H9 (cell line): ENCODE results near the gene SSTR4. TPM values are rescaled to one million over a fixed set of nuclear protein-coding genes. Genes with fewer than 3 reads are reported as not detected.

Experiments used
- DNase-seq: peaks from one replicate; pipeline ENCODE4 v3.0.0-alpha.2; 2017
- H2AFZ ChIP-seq: one replicate; pipeline ENCODE4 v1.6.1; 2013; ENCODE audit warnings: mild to moderate bottlenecking, low read length, control low read depth, moderate library complexity
- H2AK5ac ChIP-seq: 2 replicates; pipeline ENCODE4 v1.6.1; 2013; ENCODE audit warnings: low read length, control low read depth, mixed read lengths; ENCODE audit not compliant: insufficient read length
- H2BK120ac ChIP-seq: one replicate; pipeline ENCODE4 v1.6.1; 2013; ENCODE audit warnings: low read depth, mild to moderate bottlenecking, low read length, control low read depth, inconsistent platforms; ENCODE audit not compliant: poor library complexity, severe bottlenecking
- H2BK12ac ChIP-seq: 2 replicates; pipeline ENCODE4 v1.6.1; 2013; ENCODE audit warnings: low read length, control low read depth, mixed read lengths, low read depth; ENCODE audit not compliant: insufficient read length
- H2BK15ac ChIP-seq: 2 replicates; pipeline ENCODE4 v1.6.1; 2013; ENCODE audit warnings: low read depth, low read length, control low read depth
- H2BK20ac ChIP-seq: one replicate; pipeline ENCODE4 v1.6.1; 2013; ENCODE audit warnings: low read depth, mild to moderate bottlenecking, low read length, control low read depth, inconsistent platforms; ENCODE audit not compliant: poor library complexity, severe bottlenecking
- H2BK5ac ChIP-seq: 2 replicates; pipeline ENCODE4 v1.6.1; 2013; ENCODE audit warnings: low read length, control low read depth, mixed read lengths; ENCODE audit not compliant: insufficient read length
- H3K14ac ChIP-seq: 2 replicates; pipeline ENCODE4 v1.6.1; 2013; ENCODE audit warnings: low read length, control low read depth; ENCODE audit not compliant: insufficient read depth
- H3K18ac ChIP-seq: 2 replicates; pipeline ENCODE4 v1.6.1; 2013; ENCODE audit warnings: low read depth, mild to moderate bottlenecking, mixed read lengths, low read length, control low read depth; ENCODE audit not compliant: insufficient read length
- H3K23ac ChIP-seq: 2 replicates; pipeline ENCODE4 v1.6.1; 2013; ENCODE audit warnings: low read length, control low read depth, mixed read lengths, low read depth; ENCODE audit not compliant: insufficient read length
- H3K23me2 ChIP-seq: 2 replicates; pipeline ENCODE4 v1.6.1; 2013; ENCODE audit warnings: low read depth, mild to moderate bottlenecking, mixed read lengths, low read length, control low read depth; ENCODE audit not compliant: insufficient read length, poor library complexity, severe bottlenecking
- H3K27ac ChIP-seq: 2 replicates; pipeline ENCODE4 v1.5.1; 2013; ENCODE audit warnings: low read length, control low read depth, mixed read lengths, low read depth; ENCODE audit not compliant: insufficient read length
- H3K27me3 ChIP-seq: 2 replicates; pipeline ENCODE4 v1.6.1; 2013; ENCODE audit warnings: low read length, control low read depth, inconsistent platforms; ENCODE audit not compliant: insufficient read depth
- H3K4ac ChIP-seq: 2 replicates; pipeline ENCODE4 v1.6.1; 2013; ENCODE audit warnings: low read depth, mild to moderate bottlenecking, control low read depth, inconsistent platforms, low read length, moderate library complexity
- H3K4me1 ChIP-seq: 2 replicates; pipeline ENCODE4 v1.6.1; 2013; ENCODE audit warnings: low read length, control low read depth, inconsistent platforms; ENCODE audit not compliant: insufficient read depth
- H3K4me2 ChIP-seq: 2 replicates; pipeline ENCODE4 v1.6.1; 2013; ENCODE audit warnings: low read length, control low read depth, mixed read lengths; ENCODE audit not compliant: insufficient read length, insufficient read depth
- H3K56ac ChIP-seq: 2 replicates; pipeline ENCODE4 v1.6.1; 2013; ENCODE audit warnings: low read depth, mild to moderate bottlenecking, mixed read lengths, low read length, control low read depth; ENCODE audit not compliant: insufficient read length
- H3K79me1 ChIP-seq: 2 replicates; pipeline ENCODE4 v1.6.1; 2013; ENCODE audit warnings: low read depth, mild to moderate bottlenecking, moderate library complexity, low read length, control low read depth, inconsistent platforms; ENCODE audit not compliant: insufficient read depth, poor library complexity, severe bottlenecking
- H3K79me2 ChIP-seq: 2 replicates; pipeline ENCODE4 v1.6.1; 2013; ENCODE audit warnings: low read length, control low read depth, inconsistent platforms; ENCODE audit not compliant: insufficient read depth
- H3K9ac ChIP-seq: 2 replicates; pipeline ENCODE4 v1.6.1; 2013; ENCODE audit warnings: low read length, control low read depth, mixed read lengths; ENCODE audit not compliant: insufficient read length; ENCODE audit errors: extremely low read depth
- H3K9me3 ChIP-seq: one replicate; pipeline ENCODE4 v1.6.1; 2013; ENCODE audit warnings: low read depth, low read length, inconsistent platforms; ENCODE audit not compliant: control insufficient read depth
- H3T11ph ChIP-seq: one replicate; pipeline ENCODE4 v1.6.1; 2013; ENCODE audit warnings: mild to moderate bottlenecking, low read length, control low read depth, inconsistent platforms
- H4K20me1 ChIP-seq: one replicate; pipeline ENCODE4 v1.6.1; 2013; ENCODE audit not compliant: control insufficient read depth, insufficient read length, insufficient read depth
- H4K5ac ChIP-seq: 2 replicates; pipeline ENCODE4 v1.6.1; 2013; ENCODE audit warnings: low read depth, mild to moderate bottlenecking, mixed read lengths, low read length, control low read depth; ENCODE audit not compliant: insufficient read length
- H4K8ac ChIP-seq: replicated peaks from 2 replicates; pipeline ENCODE4 v1.6.1; 2013; ENCODE audit warnings: low read length, control low read depth, mixed read lengths, low read depth; ENCODE audit not compliant: insufficient read length
- H4K91ac ChIP-seq: 2 replicates; pipeline ENCODE4 v1.6.1; 2013; ENCODE audit warnings: low read depth, mild to moderate bottlenecking, moderate library complexity, mixed read lengths, low read length, control low read depth; ENCODE audit not compliant: insufficient read length
- H3K27ac Mint-ChIP-seq, 3 experiments: 2 replicates in 2 of 3; 3 replicates in 1 of 3; pipeline ENCODE4 v1.8.0; 2020 to 2021; ENCODE audit warnings: mixed read lengths in 3 of 3, mild to moderate bottlenecking in 1 of 3, moderate library complexity in 1 of 3
- H3K27me3 Mint-ChIP-seq: 2 replicates; pipeline ENCODE4 v1.8.0; 2021; ENCODE audit warnings: low read depth, mild to moderate bottlenecking, moderate library complexity, mixed read lengths
- H3K36me3 Mint-ChIP-seq, 3 experiments: 2 replicates in 2 of 3; 3 replicates in 1 of 3; pipeline ENCODE4 v1.8.0; 2020 to 2021; ENCODE audit warnings: low read depth in 3 of 3, mixed read lengths in 3 of 3; ENCODE audit not compliant: insufficient read depth in 1 of 3
- H3K4me1 Mint-ChIP-seq, 2 experiments: 2 replicates each; pipeline ENCODE4 v1.8.0; 2020; ENCODE audit warnings: mixed read lengths in 2 of 2
- H3K4me3 Mint-ChIP-seq, 2 experiments: 2 replicates in 1 of 2; 3 replicates in 1 of 2; pipeline ENCODE4 v1.8.0; 2020 to 2021; ENCODE audit warnings: mild to moderate bottlenecking in 2 of 2, mixed read lengths in 2 of 2, moderate library complexity in 1 of 2
- H3K9me3 Mint-ChIP-seq, 2 experiments: 2 replicates in 1 of 2; 3 replicates in 1 of 2; pipeline ENCODE4 v1.8.0; 2020; ENCODE audit warnings: mild to moderate bottlenecking in 2 of 2, mixed read lengths in 2 of 2, moderate library complexity in 1 of 2
- CTCF ChIP-seq: fragments of 200-600 bp; sonication (generic); conservative IDR thresholded peaks from 3 replicates; pipeline ENCODE4 v1.8.0; 2021; ENCODE audit warnings: antibody characterized with exemption, mild to moderate bottlenecking
- WGBS: extraction: QIAGEN DNeasy Blood & Tissue Kit; methylation state at CpG from one replicate; pipeline ENCODE4 v1.1.7; 2013; ENCODE audit warnings: missing lambda C conversion rate, low lambda C conversion rate, mixed read lengths; ENCODE audit not compliant: insufficient read length; ENCODE audit errors: extremely low coverage; 5-methylcytosine and 5-hydroxymethylcytosine counted together
- total RNA-seq: library from RNA; stranded (reverse); gene quantifications from 2 replicates; pipeline ENCODE4 v1.2.1, GENCODE V29; 2021

The SSTR4 gene
- total RNA-seq, 1 experiment from 2014 or later = not detected

GRCh38 chr20:23037017-23037481, 1.9 kb downstream of the SSTR4 start:
- Histone ChIP-seq H2BK120ac (no peak overlapping the region), H3K9ac (no peak overlapping the region), H4K8ac (no peak overlapping the region), H3K27me3 (peaks cover 21% of the 10 kb centered on the region; the same call in 1 of the 2 replicates), H3T11ph (no peak overlapping the region), H3K79me2 (no peaks in the 10 kb centered on the region), H3K14ac (no peak overlapping the region; the same call in 1 of the 2 replicates), H3K4ac (no peak overlapping the region), H2BK20ac (no peak overlapping the region), H3K23ac (no peak overlapping the region), H3K4me1 (0 out of 2 replicates have a peak, but pooled peaks cover 5% of the 10 kb centered on the region), H3K9me3 (no peaks in the 10 kb centered on the region), H4K91ac (no peak overlapping the region), H2BK5ac (no peak overlapping the region), H4K20me1 (no peaks in the 10 kb centered on the region), H3K18ac (no peak overlapping the region), H3K56ac (no peak overlapping the region), H2BK12ac (no peak overlapping the region), H3K27ac (no peak overlapping the region), H3K4me2 (no peak overlapping the region), H3K79me1 (no peaks in the 10 kb centered on the region), H4K5ac (no peak overlapping the region), H2AK5ac (no peak overlapping the region), H3K23me2 (no peaks in the 10 kb centered on the region), H2AFZ (no peak overlapping the region), H2BK15ac (no peak overlapping the region)
- no peak overlapping the region for H3K27ac Mint-ChIP-seq
- WGBS = no CpG with 5 or more reads among the region's 3 CpGs
- peaks cover 8 to 14% of the 10 kb centered on the region in 2 experiments for H3K4me1 Mint-ChIP-seq
- peaks cover 97% of the 10 kb centered on the region for H3K27me3 Mint-ChIP-seq
- H3K9me3 Mint-ChIP-seq = no peaks in the 10 kb centered on the region
- H3K4me3 Mint-ChIP-seq = no peak overlapping the region
- no peak for TF ChIP-seq CTCF
- no peak for DNase-seq
- peaks cover 0 to 2% (median 0%) of the 10 kb centered on the region in 3 experiments; a peak in 1 of 7 replicates for H3K36me3 Mint-ChIP-seq
